K562 (cell line): ENCODE data around the gene THOC1. TPM values are rescaled to one million over a fixed set of nuclear protein-coding genes. Genes with fewer than 3 reads are reported as not detected.

ENCODE experiments used
- ARNT ChIP-seq, 2 experiments: fragments of 450-650 bp; IDR thresholded peaks; 2 replicates each; pipeline ENCODE4 v1.6.1; 2016; ENCODE audit warnings: mild to moderate bottlenecking in 1 of 2
- BDP1 ChIP-seq: IDR thresholded peaks from 3 replicates; pipeline ENCODE4 v1.6.1; 2011; ENCODE audit not compliant: insufficient read length, insufficient read depth
- BRF2 ChIP-seq: IDR thresholded peaks from 3 replicates; pipeline ENCODE4 v1.6.1; 2011; ENCODE audit warnings: borderline replicate concordance, mild to moderate bottlenecking; ENCODE audit not compliant: insufficient read length, insufficient read depth
- E2F4 ChIP-seq: sonication (generic); formaldehyde crosslinking; IDR thresholded peaks from 2 replicates; pipeline ENCODE4 v1.8.0; 2022; ENCODE audit warnings: mild to moderate bottlenecking, low read depth, missing genetic modification reagents
- ELF4 ChIP-seq: fragments of 450-650 bp; formaldehyde crosslinking; IDR thresholded peaks from 2 replicates; pipeline ENCODE4 v1.4.0; 2022; ENCODE audit warnings: missing genetic modification characterization
- ILK ChIP-seq: fragments of 450-650 bp; IDR thresholded peaks from 2 replicates; pipeline ENCODE4 v1.6.1; 2016; ENCODE audit warnings: missing genetic modification characterization, low read depth, mild to moderate bottlenecking, missing compliant biosample characterization, moderate library complexity, borderline replicate concordance
- SMAD4 ChIP-seq: fragments of 250-450 bp; sonication (Bioruptor Pico); conservative IDR thresholded peaks from 2 replicates; pipeline ENCODE4 v1.8.0; 2021; ENCODE audit warnings: inconsistent platforms, mild to moderate bottlenecking, moderate library complexity
- TSC22D4 ChIP-seq: fragments of 450-650 bp; IDR thresholded peaks from 2 replicates; pipeline ENCODE4 v1.6.1; 2016; ENCODE audit warnings: missing genetic modification characterization, missing biosample characterization, control low read depth
- ZNF318 ChIP-seq, 2 experiments: fragments of 450-650 bp; IDR thresholded peaks; 2 replicates each; pipeline ENCODE4 v1.6.1; 2016; ENCODE audit warnings: mild to moderate bottlenecking in 2 of 2, borderline replicate concordance in 1 of 2, low read depth in 1 of 2, moderate library complexity in 1 of 2
- ZNF347 ChIP-seq: fragments of 450-650 bp; formaldehyde crosslinking; IDR thresholded peaks from 2 replicates; pipeline ENCODE4 v1.4.0; 2020; ENCODE audit warnings: low read depth, mild to moderate bottlenecking, moderate library complexity
- ZNF699 ChIP-seq: fragments of 250-450 bp; sonication (Bioruptor Pico); IDR thresholded peaks from 2 replicates; pipeline ENCODE4 v1.8.0; 2021; ENCODE audit warnings: mild to moderate bottlenecking, moderate library complexity; ENCODE audit not compliant: insufficient replicate concordance
- polyA plus RNA-seq, 8 experiments: library from polyadenylated mRNA; depleted of rRNA in 4 of 8; stranded (reverse) in 5 of 8; unstranded in 3 of 8; fragments of >200 nt; fragmentation: Nextera tagmentation in 2 of 8; fragmentation: Illumina TruSeq in 1 of 8; extraction: Ambion mirVana in 2 of 8; extraction: Trizol in 1 of 8; gene quantifications; 2 replicates each; pipeline versions ENCODE4 v1.2.1 to v1.2.3, GENCODE V29; 2011 to 2014; ENCODE audit warnings: inconsistent platforms in 1 of 8, missing spikeins in 1 of 8
- total RNA-seq, 7 experiments: library from RNA; depleted of rRNA in 6 of 7; stranded (reverse); fragments of >200 nt in 6 of 7; fragmentation: Illumina TruSeq in 2 of 7; extraction: Trizol in 2 of 7; gene quantifications; 2 replicates each; pipeline versions ENCODE4 v1.2.1 to v1.2.3, GENCODE V29; 2011 to 2021; ENCODE audit warnings: low replicate concordance in 1 of 7
- TF ChIP-seq, protein P1 (sequence below): fragments of 250-450 bp; sonication (Bioruptor Pico); IDR thresholded peaks from 2 replicates; pipeline ENCODE4 v1.8.0; 2021; ENCODE audit warnings: mild to moderate bottlenecking, moderate library complexity

THOC1 gene
- total and polyA plus RNA-seq, 9 of the 15 experiments (the other 6 are each of a cell fraction or from before 2014, with no cell fraction given) = 71.1 to 143 (median 107) TPM

DNA sequence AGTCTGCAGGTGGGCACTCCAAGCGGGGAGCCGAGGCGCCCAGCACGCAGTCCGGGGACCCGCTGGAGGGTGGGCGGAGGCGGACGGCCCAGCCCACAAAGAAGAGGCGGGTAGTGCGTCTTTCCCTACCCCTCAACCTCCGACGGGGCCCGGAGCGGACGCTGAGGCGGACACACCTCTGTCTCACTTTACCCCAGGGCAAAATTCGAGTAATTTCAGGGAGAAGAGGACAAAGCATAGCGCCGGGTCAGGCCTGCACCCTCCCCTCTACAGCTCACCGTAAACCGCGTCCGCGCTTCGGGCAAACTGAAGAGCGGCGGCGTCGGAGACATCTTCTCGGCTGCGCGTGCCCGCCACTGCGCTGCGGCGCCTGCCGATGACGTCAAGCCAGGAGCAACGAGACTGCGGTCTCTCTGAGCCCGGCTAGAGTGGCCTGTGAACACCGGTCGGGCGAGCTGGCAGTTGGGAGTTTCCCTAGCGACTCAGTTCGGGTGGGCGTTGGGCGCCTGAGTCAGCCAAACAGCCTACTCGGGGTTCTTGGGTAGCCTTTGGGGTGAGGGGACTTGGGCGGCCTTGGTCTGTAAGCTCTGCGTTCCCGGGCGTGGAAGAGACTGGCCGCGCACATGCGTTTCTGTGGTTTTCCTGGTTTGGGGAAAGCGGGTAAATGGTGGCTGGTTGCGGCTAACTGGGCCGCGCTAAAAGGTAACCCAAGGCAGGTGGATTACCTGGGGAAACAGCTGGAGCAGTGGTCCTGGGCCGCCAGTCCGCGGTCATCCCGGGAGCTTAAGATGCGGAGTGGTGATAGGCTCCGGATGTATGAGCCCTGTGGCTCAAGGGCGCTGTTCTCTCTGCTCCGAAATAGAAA is at the start of gene THOC1 (continued):
- no peak; a peak in 1 of 4 replicates for TF ChIP-seq ZNF318 (IDR thresholded peaks at IDR 0.05; ENCODE audit: borderline replicate concordance in 1 of 2, low read depth in 1 of 2)
- no peak for TF ChIP-seq BRF2
- no peak for TF ChIP-seq BDP1
- TF ChIP-seq ARNT (IDR thresholded peaks at IDR 0.05) = peak; percentile 26 to 62; a peak in 1 of 4 replicates
- peak; percentile 82 for TF ChIP-seq SMAD4 (CRISPR knock-in tag)
- no peak; the same call in 1 of the 2 replicates for TF ChIP-seq ELF4 (CRISPR knock-in tag)
- no peak for TF ChIP-seq ZNF347
- TF ChIP-seq ILK (tag) = no peak
- TF ChIP-seq E2F4 (CRISPR knock-in tag) = peak; percentile 50; the same call in 1 of the 2 replicates
- TF ChIP-seq, protein P1, sequence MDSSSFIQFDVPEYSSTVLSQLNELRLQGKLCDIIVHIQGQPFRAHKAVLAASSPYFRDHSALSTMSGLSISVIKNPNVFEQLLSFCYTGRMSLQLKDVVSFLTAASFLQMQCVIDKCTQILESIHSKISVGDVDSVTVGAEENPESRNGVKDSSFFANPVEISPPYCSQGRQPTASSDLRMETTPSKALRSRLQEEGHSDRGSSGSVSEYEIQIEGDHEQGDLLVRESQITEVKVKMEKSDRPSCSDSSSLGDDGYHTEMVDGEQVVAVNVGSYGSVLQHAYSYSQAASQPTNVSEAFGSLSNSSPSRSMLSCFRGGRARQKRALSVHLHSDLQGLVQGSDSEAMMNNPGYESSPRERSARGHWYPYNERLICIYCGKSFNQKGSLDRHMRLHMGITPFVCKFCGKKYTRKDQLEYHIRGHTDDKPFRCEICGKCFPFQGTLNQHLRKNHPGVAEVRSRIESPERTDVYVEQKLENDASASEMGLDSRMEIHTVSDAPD (CRISPR knock-in tag) = no peak
- TF ChIP-seq TSC22D4 (tag) = no peak
- TF ChIP-seq ZNF699 (CRISPR knock-in tag) = no peak
